Panc1 (cell line): ENCODE data around the gene SERP2. TPM values are rescaled to one million over a fixed set of nuclear protein-coding genes. Genes with fewer than 3 reads are reported as not detected.

Experiments used
- ATAC-seq: fragments of 200-7000 bp; cut with Tn5 transposase; 2 replicates; pipeline ENCODE4 v1.9.1; 2020; ENCODE audit warnings: mild to moderate bottlenecking, moderate library complexity
- BruUV-seq: library from RNA; stranded (reverse); fragments of 400-500 nt; replicated peaks from 2 replicates; lab custom pipeline; 2021; lab: Mats Ljungman, UMichigan
- CTCF ChIA-PET: fragments of 300-600 bp; sonication (Branson Sonifier 250); formaldehyde crosslinking; loops from one replicate; lab custom pipeline; 2022; ENCODE audit warnings: antibody characterized with exemption; lab: Charles Lee
- POLR2A ChIA-PET: fragments of 300-600 bp; sonication (Branson Sonifier 250); formaldehyde crosslinking; loops from one replicate; lab custom pipeline; 2022; ENCODE audit warnings: antibody characterized with exemption; lab: Charles Lee
- DNase-seq: peaks from one replicate; pipeline ENCODE4 v3.0.0-alpha.2; 2010; ENCODE audit warnings: low read depth, low spot score
- H3K27ac ChIP-seq: 2 replicates; pipeline ENCODE4 v1.5.1; 2011; ENCODE audit warnings: mild to moderate bottlenecking, low read length, inconsistent platforms
- H3K27me3 ChIP-seq: fragments of 200-500 bp; sonication (Bioruptor generic); 2 replicates; pipeline ENCODE4 v1.6.0; 2014; ENCODE audit warnings: low read length, inconsistent platforms; ENCODE audit not compliant: control insufficient read depth, insufficient read depth
- H3K36me3 ChIP-seq: fragments of 200-500 bp; sonication (Bioruptor generic); 2 replicates; pipeline ENCODE4 v1.5.1; 2014; ENCODE audit warnings: inconsistent platforms, mild to moderate bottlenecking, low read length, moderate library complexity; ENCODE audit not compliant: control insufficient read depth, insufficient read depth
- H3K4me1 ChIP-seq: 2 replicates; pipeline ENCODE4 v1.5.1; 2011; ENCODE audit warnings: inconsistent platforms, mild to moderate bottlenecking, low read length, moderate library complexity; ENCODE audit not compliant: control insufficient read depth, insufficient read depth
- H3K4me3 ChIP-seq, 2 experiments: 2 replicates each; pipeline ENCODE4 v1.5.1; 2011 to 2012; ENCODE audit warnings: low read depth in 2 of 2, low read length in 2 of 2, mild to moderate bottlenecking in 2 of 2, inconsistent platforms in 1 of 2, moderate library complexity in 1 of 2
- H3K9me3 ChIP-seq: fragments of 200-500 bp; sonication (Bioruptor generic); 2 replicates; pipeline ENCODE4 v1.5.1; 2014; ENCODE audit warnings: low read depth, mild to moderate bottlenecking, inconsistent platforms, low read length, moderate library complexity; ENCODE audit not compliant: control insufficient read depth, insufficient read depth
- CTCF ChIP-seq: fragments of 450-650 bp; IDR thresholded peaks from 2 replicates; pipeline ENCODE4 v1.5.1; 2017; ENCODE audit warnings: mild to moderate bottlenecking
- POLR2AphosphoS5 ChIP-seq: IDR thresholded peaks from 2 replicates; pipeline ENCODE4 v1.6.1; 2012; ENCODE audit warnings: mild to moderate bottlenecking, low read depth, low read length, moderate library complexity
- REST ChIP-seq, 2 experiments: IDR thresholded peaks; 2 replicates each; pipeline ENCODE4 v1.6.1; 2011 to 2012; ENCODE audit warnings: low read depth in 2 of 2, control low read depth in 1 of 2, low read length in 1 of 2, mild to moderate bottlenecking in 1 of 2, moderate library complexity in 1 of 2; ENCODE audit not compliant: insufficient read depth in 1 of 2
- SIN3A ChIP-seq: IDR thresholded peaks from 2 replicates; pipeline ENCODE4 v1.6.1; 2012; ENCODE audit warnings: low read depth, mild to moderate bottlenecking, low read length, moderate library complexity, borderline replicate concordance; ENCODE audit not compliant: insufficient read depth
- TCF7L2 ChIP-seq: IDR thresholded peaks from 2 replicates; pipeline ENCODE4 v1.6.1; 2011; ENCODE audit warnings: mild to moderate bottlenecking, low read depth, low read length, inconsistent platforms
- in situ Hi-C: cut with HindIII; loops from 2 replicates; pipeline ENCODE4 v1.10.0; 2016; ENCODE audit warnings: low sequenced_read_pairs, low pct_unique_long_range_greater_than_20kb
- intact Hi-C: fragments of 100-400 bp; cut with micrococcal nuclease; formaldehyde crosslinking; loops from one replicate; pipeline ENCODE4 v1.10.0; 2022; ENCODE audit not compliant: unreplicated experiment
- total RNA-seq: library from RNA; stranded (reverse); gene quantifications from one replicate; pipeline ENCODE4 v1.2.1, GENCODE V29; 2021; ENCODE audit not compliant: unreplicated experiment

SERP2 gene
- total RNA-seq, 1 experiment from 2014 or later, result 0.18 TPM

GRCh38 chr13:44355621-44356020 is 18.0 kb upstream of the SERP2 start:
- intact Hi-C loops (no loop called here), in situ Hi-C loops (no loop called here)
- Histone ChIP-seq H3K27me3 (no peaks in the 10 kb centered on the region), H3K4me3 (no peak overlapping the region), H3K9me3 (no peaks in the 10 kb centered on the region), H3K27ac (no peak overlapping the region), H3K36me3 (no peaks in the 10 kb centered on the region), H3K4me1 (no peaks in the 10 kb centered on the region)
- CTCF ChIA-PET, result no interaction called here
- POLR2A ChIA-PET, result no interaction called here
- no peak for ATAC-seq
- no TSS peak for BruUV-seq
- TF ChIP-seq TCF7L2 (no peak), POLR2AphosphoS5 (no peak), CTCF (no peak), REST (IDR thresholded peaks at IDR 0.05; ENCODE audit: insufficient read depth in 1 of 2, low read depth in 2 of 2, low read length in 1 of 2) (no peak), SIN3A (no peak)
- no peak for DNase-seq

GRCh38 chr13:44359983-44360375 is 13.6 kb upstream of the SERP2 start:
- intact Hi-C loops, result no loop called here
- Histone ChIP-seq H3K27ac (no peak overlapping the region), H3K36me3 (no peaks in the 10 kb centered on the region), H3K9me3 (no peaks in the 10 kb centered on the region), H3K4me3 (no peak overlapping the region), H3K27me3 (no peaks in the 10 kb centered on the region), H3K4me1 (no peaks in the 10 kb centered on the region)
- CTCF ChIA-PET, result no interaction called here
- in situ Hi-C loops, result no loop called here
- BruUV-seq, result no TSS peak
- POLR2A ChIA-PET, result no interaction called here
- ATAC-seq, result no peak
- DNase-seq, result no peak
- no peak for TF ChIP-seq POLR2AphosphoS5
- no peak for TF ChIP-seq TCF7L2
- no peak for TF ChIP-seq REST (IDR thresholded peaks at IDR 0.05; ENCODE audit: insufficient read depth in 1 of 2, low read depth in 2 of 2, low read length in 1 of 2)
- TF ChIP-seq CTCF, result no peak
- no peak for TF ChIP-seq SIN3A
